Activated CD4-positive, alpha-beta T cell treated with anti-CD3 and anti-CD28 coated beads, Interleukin-2, amount 10 ng/mL, durations not matched to agents 7 days and 5 days (primary cell): ENCODE measurements around the gene HMGCS1. TPM values are rescaled to one million over a fixed set of nuclear protein-coding genes. Genes with fewer than 3 reads are reported as not detected.

ENCODE experiments used
- CTCF ChIA-PET: fragments of 350-600 bp; sonication (Branson Sonifier 250); formaldehyde crosslinking; loops from one replicate; lab custom pipeline; 2021; ENCODE audit warnings: antibody characterized with exemption; lab: Charles Lee
- POLR2A ChIA-PET: fragments of 350-600 bp; sonication (Branson Sonifier 250); formaldehyde crosslinking; loops from one replicate; lab custom pipeline; 2021; ENCODE audit warnings: antibody characterized with exemption; lab: Charles Lee
- DNase-seq: peaks from one replicate; pipeline ENCODE4 v3.0.0-alpha.2; 2020
- H3K27ac Mint-ChIP-seq: one replicate; pipeline ENCODE4 v1.8.0; 2021; ENCODE audit warnings: mild to moderate bottlenecking, moderate library complexity, mixed read lengths
- H3K27me3 Mint-ChIP-seq: one replicate; pipeline ENCODE4 v1.8.0; 2021; ENCODE audit warnings: mixed read lengths
- H3K36me3 Mint-ChIP-seq: one replicate; pipeline ENCODE4 v1.8.0; 2021; ENCODE audit warnings: low read depth, mixed read lengths
- H3K4me1 Mint-ChIP-seq: one replicate; pipeline ENCODE4 v1.8.0; 2021; ENCODE audit warnings: mixed read lengths
- H3K4me3 Mint-ChIP-seq: one replicate; pipeline ENCODE4 v1.8.0; 2021; ENCODE audit warnings: mild to moderate bottlenecking, moderate library complexity, mixed read lengths
- H3K9me3 Mint-ChIP-seq: one replicate; pipeline ENCODE4 v1.8.0; 2021; ENCODE audit warnings: mixed read lengths
- total RNA-seq, 2 experiments: library from RNA; stranded (reverse); gene quantifications; one replicate each; pipeline ENCODE4 v1.2.3, GENCODE V29; 2021

HMGCS1 gene
- 10 to 100 TPM; 54.3 to 57.5 TPM for total RNA-seq

GRCh38 chr5:43313035-43313853, at the start of gene HMGCS1:
Gene HMGCS1, minus strand, starts transcription at chr5:43313412. Its CDS starts 14,447 bp downstream, at chr5:43298965.
- CTCF ChIA-PET = interaction anchor here (0.8 to 2.3 kb wide), 11 partner anchors 10 to 305 kb away, joined by 3 to 10 read pairs (median 3); partner anchors contain the start of gene TMEM267
- Mint-ChIP-seq H3K27ac (peak within 1 kb of the TSS; percentile 91), H3K27me3 (no peaks in the 10 kb centered on the region), H3K4me1 (peaks cover 65% of the 10 kb centered on the region), H3K9me3 (peaks cover 15% of the 10 kb centered on the region), H3K36me3 (peaks cover 14% of the 10 kb centered on the region), H3K4me3 (peak within 1 kb of the TSS; percentile 99)
- POLR2A ChIA-PET = interaction anchor here (0.6 to 1.7 kb wide), 3 partner anchors 171 to 344 kb away, joined by 3 to 7 read pairs (median 5); partner anchors contain the start of genes TMEM267 and ZNF131
- peak; percentile 99 for DNase-seq

DNA sequence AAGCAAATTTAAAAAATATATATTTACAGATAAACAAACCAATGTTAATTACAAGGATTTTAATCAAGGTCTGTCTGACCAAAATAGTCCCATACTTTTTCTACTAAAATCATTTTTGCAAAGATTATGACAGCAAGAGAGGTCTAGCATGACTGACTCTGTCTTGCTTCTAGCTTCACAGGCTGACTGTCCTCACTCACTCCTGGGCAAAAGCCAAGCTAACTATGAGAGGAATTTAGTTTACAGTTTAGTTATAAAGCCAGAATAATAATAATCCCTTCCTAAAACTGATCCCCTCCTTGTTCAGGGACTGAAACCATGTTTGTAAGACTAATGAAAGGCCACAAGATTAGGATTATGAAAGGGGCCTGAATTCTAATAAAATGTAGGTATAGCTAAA, 45.5 kb upstream of the HMGCS1 start:
- POLR2A ChIA-PET = no interaction called here
- CTCF ChIA-PET = no interaction called here
- Mint-ChIP-seq H3K36me3 (no peaks in the 10 kb centered on the region), H3K4me1 (no peaks in the 10 kb centered on the region), H3K9me3 (peaks cover 20% of the 10 kb centered on the region), H3K27ac (no peak overlapping the region), H3K4me3 (no peak overlapping the region), H3K27me3 (peaks cover 2% of the 10 kb centered on the region)
- DNase-seq = no peak

DNA sequence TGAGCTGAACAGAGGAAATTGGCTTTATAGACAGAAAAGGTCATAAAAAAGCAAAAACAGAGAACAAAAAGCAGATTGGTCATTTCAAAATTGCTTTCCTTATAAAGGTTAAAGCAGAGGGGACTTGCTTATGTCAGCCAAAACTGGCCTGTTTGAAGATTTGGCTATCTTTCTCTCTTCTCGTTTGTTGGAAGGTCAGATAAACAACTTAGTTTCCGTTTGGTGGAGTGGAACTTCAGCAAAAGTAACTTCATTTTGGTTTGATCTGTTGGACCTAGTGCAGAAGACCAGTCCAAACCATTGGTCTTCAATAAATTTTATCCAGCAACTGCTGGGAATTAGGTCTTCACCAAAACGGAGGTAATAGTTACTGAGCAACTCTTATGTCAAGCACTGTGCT, 45.1 kb upstream of the HMGCS1 start:
- POLR2A ChIA-PET = no interaction called here
- CTCF ChIA-PET = no interaction called here

GRCh38 chr5:43357878-43358281, 44.7 kb upstream of the HMGCS1 start:
- Mint-ChIP-seq H3K27me3 (peaks cover 2% of the 10 kb centered on the region), H3K27ac (no peak overlapping the region), H3K4me3 (no peak overlapping the region), H3K4me1 (no peaks in the 10 kb centered on the region), H3K9me3 (peaks cover 18% of the 10 kb centered on the region), H3K36me3 (no peaks in the 10 kb centered on the region)
- CTCF ChIA-PET = no interaction called here
- POLR2A ChIA-PET = no interaction called here
- no peak for DNase-seq

More for the DNA sequence above, 45.1 kb upstream of the HMGCS1 start:
- peaks cover 2% of the 10 kb centered on the region for H3K27me3 Mint-ChIP-seq
- no peaks in the 10 kb centered on the region for H3K4me1 Mint-ChIP-seq
- H3K9me3 Mint-ChIP-seq = peaks cover 20% of the 10 kb centered on the region
- no peak overlapping the region for H3K4me3 Mint-ChIP-seq
- no peak overlapping the region for H3K27ac Mint-ChIP-seq
- no peak for DNase-seq
- no peaks in the 10 kb centered on the region for H3K36me3 Mint-ChIP-seq

- no peak for DNase-seq
- Mint-ChIP-seq H3K4me1 (no peaks in the 10 kb centered on the region), H3K4me3 (no peak overlapping the region), H3K27me3 (peaks cover 2% of the 10 kb centered on the region), H3K9me3 (peaks cover 14% of the 10 kb centered on the region), H3K27ac (no peak overlapping the region), H3K36me3 (no peaks in the 10 kb centered on the region)
- POLR2A ChIA-PET = no interaction called here
- CTCF ChIA-PET = no interaction called here
These were observed 43.9 kb upstream of the HMGCS1 start for GRCh38 chr5:43357067-43357466.

GRCh38 chr5:43354774-43355173, 41.6 kb upstream of the HMGCS1 start:
- no peaks in the 10 kb centered on the region for H3K4me1 Mint-ChIP-seq
- no peak for DNase-seq
- H3K27ac Mint-ChIP-seq = no peak overlapping the region
- H3K36me3 Mint-ChIP-seq = no peaks in the 10 kb centered on the region
- H3K4me3 Mint-ChIP-seq = no peak overlapping the region
- ChIA-PET CTCF (no interaction called here), POLR2A (no interaction called here)
- H3K9me3 Mint-ChIP-seq = peaks cover 5% of the 10 kb centered on the region
- H3K27me3 Mint-ChIP-seq = peaks cover 8% of the 10 kb centered on the region

- H3K4me1 Mint-ChIP-seq = no peaks in the 10 kb centered on the region
- H3K27me3 Mint-ChIP-seq = peaks cover 8% of the 10 kb centered on the region
- ChIA-PET CTCF (interaction anchor here (0.5 kb wide), 1 partner anchor 175 kb away, joined by 3 read pairs; no protein-coding TSS in a partner anchor), POLR2A (no interaction called here)
- no peak overlapping the region for H3K4me3 Mint-ChIP-seq
- H3K9me3 Mint-ChIP-seq = no peaks in the 10 kb centered on the region
- no peak overlapping the region for H3K27ac Mint-ChIP-seq
- no peak for DNase-seq
- no peaks in the 10 kb centered on the region for H3K36me3 Mint-ChIP-seq
These were observed 40.5 kb upstream of the HMGCS1 start for GRCh38 chr5:43353668-43354067.

DNA sequence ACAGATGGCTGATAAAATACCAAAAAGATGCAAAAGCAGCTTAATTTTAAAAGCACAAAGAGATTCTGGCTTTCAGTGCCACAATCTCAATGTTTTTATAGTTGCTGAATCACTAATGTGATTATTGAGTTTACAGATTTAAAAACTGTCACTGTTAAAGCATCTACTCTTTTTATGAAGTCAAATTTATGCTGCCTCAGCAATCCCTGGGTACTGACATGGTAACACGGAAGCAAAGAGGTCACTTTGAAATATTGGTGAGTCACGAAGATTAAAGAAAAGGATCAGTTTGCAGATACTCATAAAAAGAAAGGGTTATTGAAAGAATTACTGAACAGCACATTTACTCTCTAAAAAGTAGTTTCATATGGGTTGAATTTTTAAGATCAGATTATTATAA, 39.7 kb upstream of the HMGCS1 start:
- Mint-ChIP-seq H3K27ac (no peak overlapping the region), H3K27me3 (peaks cover 8% of the 10 kb centered on the region), H3K4me1 (no peaks in the 10 kb centered on the region), H3K9me3 (no peaks in the 10 kb centered on the region), H3K36me3 (no peaks in the 10 kb centered on the region), H3K4me3 (no peak overlapping the region)
- CTCF ChIA-PET = no interaction called here
- no peak for DNase-seq
- POLR2A ChIA-PET = no interaction called here

- Mint-ChIP-seq H3K9me3 (no peaks in the 10 kb centered on the region), H3K27ac (no peak overlapping the region), H3K4me3 (no peak overlapping the region), H3K4me1 (no peaks in the 10 kb centered on the region), H3K27me3 (peaks cover 8% of the 10 kb centered on the region), H3K36me3 (no peaks in the 10 kb centered on the region)
- no peak for DNase-seq
- POLR2A ChIA-PET = no interaction called here
- CTCF ChIA-PET = interaction anchor here (0.6 to 1.1 kb wide), 2 partner anchors 36 to 205 kb away, joined by 3 read pairs; no protein-coding TSS in a partner anchor
These were observed 38.9 kb upstream of the HMGCS1 start for GRCh38 chr5:43352131-43352530.

DNA sequence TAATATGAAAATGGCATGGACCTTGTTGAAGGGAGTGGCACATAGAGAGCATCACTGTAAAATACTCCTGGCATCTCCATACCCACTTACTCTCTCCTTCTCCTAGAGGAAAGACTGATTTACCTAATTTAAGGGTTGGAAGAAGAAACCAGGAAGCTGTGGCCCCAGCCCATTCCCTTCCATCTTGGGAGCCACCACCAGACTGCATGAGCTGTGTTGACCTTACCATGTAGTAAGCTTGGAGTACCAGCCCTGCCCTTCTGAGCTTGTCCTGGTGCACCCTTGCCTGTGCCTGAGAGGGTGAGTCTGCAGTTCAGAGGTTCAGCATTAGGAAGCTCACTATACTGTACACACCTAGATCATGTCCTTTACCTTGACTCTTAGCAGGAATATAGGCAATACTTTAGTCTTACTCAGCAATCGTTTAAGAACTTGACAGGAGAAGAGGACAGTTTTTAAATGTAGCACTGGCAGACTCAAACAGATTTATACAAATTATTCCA, 35.7 kb upstream of the HMGCS1 start:
- H3K4me1 Mint-ChIP-seq = no peaks in the 10 kb centered on the region
- no peaks in the 10 kb centered on the region for H3K36me3 Mint-ChIP-seq
- POLR2A ChIA-PET = no interaction called here
- peaks cover 14% of the 10 kb centered on the region for H3K27me3 Mint-ChIP-seq
- no peak overlapping the region for H3K27ac Mint-ChIP-seq
- H3K4me3 Mint-ChIP-seq = no peak overlapping the region
- H3K9me3 Mint-ChIP-seq = peaks cover 4% of the 10 kb centered on the region
- no peak for DNase-seq
- CTCF ChIA-PET = interaction anchor here (0.9 to 1.4 kb wide), 2 partner anchors 18 to 41 kb away, joined by 3 read pairs; no protein-coding TSS in a partner anchor

GRCh38 chr5:43348207-43348606, 35.0 kb upstream of the HMGCS1 start:
- ChIA-PET CTCF (interaction anchor here (1.4 kb wide), 1 partner anchor 42 kb away, joined by 3 read pairs; no protein-coding TSS in a partner anchor), POLR2A (no interaction called here)
- Mint-ChIP-seq H3K4me3 (no peak overlapping the region), H3K36me3 (no peaks in the 10 kb centered on the region), H3K27ac (no peak overlapping the region), H3K27me3 (peaks cover 20% of the 10 kb centered on the region), H3K9me3 (peaks cover 9% of the 10 kb centered on the region), H3K4me1 (no peaks in the 10 kb centered on the region)
- DNase-seq = no peak

DNA sequence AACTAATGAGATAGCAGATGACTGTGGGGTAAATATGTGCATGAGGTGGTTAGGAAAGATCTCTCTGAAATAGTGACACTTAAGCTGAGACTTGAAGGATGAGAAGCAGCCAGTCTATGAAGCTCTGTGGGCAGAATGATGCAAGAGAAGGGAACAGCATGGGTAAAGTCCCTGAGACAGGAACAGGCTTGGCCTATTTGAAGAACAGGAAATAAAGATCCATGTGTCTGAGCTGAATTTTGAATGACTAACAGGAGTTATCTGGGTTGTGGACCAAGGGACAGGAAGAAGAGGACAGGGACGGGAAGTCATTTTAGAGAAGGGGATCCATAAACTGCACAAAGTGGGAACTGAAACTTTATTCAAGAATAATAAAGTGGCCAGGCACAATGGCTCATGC, 25.6 kb upstream of the HMGCS1 start:
- no peak overlapping the region for H3K4me3 Mint-ChIP-seq
- DNase-seq = no peak
- H3K36me3 Mint-ChIP-seq = no peaks in the 10 kb centered on the region
- no peak overlapping the region for H3K27ac Mint-ChIP-seq
- H3K9me3 Mint-ChIP-seq = peaks cover 27% of the 10 kb centered on the region
- H3K27me3 Mint-ChIP-seq = peaks cover 11% of the 10 kb centered on the region
- peaks cover 3% of the 10 kb centered on the region for H3K4me1 Mint-ChIP-seq
- ChIA-PET CTCF (interaction anchor here (0.5 to 1.2 kb wide), 3 partner anchors 12 to 274 kb away, joined by 3 read pairs; no protein-coding TSS in a partner anchor), POLR2A (no interaction called here)

DNA sequence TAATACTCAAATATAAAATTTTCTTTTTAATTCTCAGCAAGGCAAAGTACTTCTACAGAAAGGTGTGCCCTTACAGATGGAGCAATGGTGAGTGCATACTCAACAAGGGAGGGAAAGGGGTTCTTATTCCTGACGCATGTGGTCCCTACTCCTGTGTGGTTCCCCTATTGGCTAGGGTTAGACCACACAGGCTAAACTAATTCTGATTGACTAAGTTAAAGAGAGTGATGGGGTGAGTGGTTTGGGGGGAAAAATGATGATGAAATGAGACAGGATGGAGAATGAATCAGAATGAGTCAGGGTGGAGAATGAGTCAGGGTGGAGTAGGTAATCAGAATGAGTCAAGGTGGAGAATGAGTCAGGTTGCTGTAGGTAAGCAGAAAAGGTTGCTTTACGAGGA, 22.9 kb upstream of the HMGCS1 start:
- Mint-ChIP-seq H3K9me3 (peaks cover 33% of the 10 kb centered on the region), H3K36me3 (no peaks in the 10 kb centered on the region)

More for the DNA sequence above, 22.9 kb upstream of the HMGCS1 start:
- ChIA-PET POLR2A (no interaction called here), CTCF (no interaction called here)
- DNase-seq = no peak
- Mint-ChIP-seq H3K27ac (no peak overlapping the region), H3K27me3 (peaks cover 2% of the 10 kb centered on the region), H3K4me3 (no peak overlapping the region), H3K4me1 (peaks cover 3% of the 10 kb centered on the region)
